H9 (cell line): ENCODE results near the gene MIPEP. TPM values are rescaled to one million over a fixed set of nuclear protein-coding genes. Genes with fewer than 3 reads are reported as not detected.

Experiments
- DNase-seq: peaks from one replicate; pipeline ENCODE4 v3.0.0-alpha.2; 2017
- H2AFZ ChIP-seq: one replicate; pipeline ENCODE4 v1.6.1; 2013; ENCODE audit warnings: mild to moderate bottlenecking, low read length, control low read depth, moderate library complexity
- H2AK5ac ChIP-seq: 2 replicates; pipeline ENCODE4 v1.6.1; 2013; ENCODE audit warnings: low read length, control low read depth, mixed read lengths; ENCODE audit not compliant: insufficient read length
- H2BK120ac ChIP-seq: one replicate; pipeline ENCODE4 v1.6.1; 2013; ENCODE audit warnings: low read depth, mild to moderate bottlenecking, low read length, control low read depth, inconsistent platforms; ENCODE audit not compliant: poor library complexity, severe bottlenecking
- H2BK12ac ChIP-seq: 2 replicates; pipeline ENCODE4 v1.6.1; 2013; ENCODE audit warnings: low read length, control low read depth, mixed read lengths, low read depth; ENCODE audit not compliant: insufficient read length
- H2BK15ac ChIP-seq: 2 replicates; pipeline ENCODE4 v1.6.1; 2013; ENCODE audit warnings: low read depth, low read length, control low read depth
- H2BK20ac ChIP-seq: one replicate; pipeline ENCODE4 v1.6.1; 2013; ENCODE audit warnings: low read depth, mild to moderate bottlenecking, low read length, control low read depth, inconsistent platforms; ENCODE audit not compliant: poor library complexity, severe bottlenecking
- H2BK5ac ChIP-seq: 2 replicates; pipeline ENCODE4 v1.6.1; 2013; ENCODE audit warnings: low read length, control low read depth, mixed read lengths; ENCODE audit not compliant: insufficient read length
- H3K14ac ChIP-seq: 2 replicates; pipeline ENCODE4 v1.6.1; 2013; ENCODE audit warnings: low read length, control low read depth; ENCODE audit not compliant: insufficient read depth
- H3K18ac ChIP-seq: 2 replicates; pipeline ENCODE4 v1.6.1; 2013; ENCODE audit warnings: low read depth, mild to moderate bottlenecking, mixed read lengths, low read length, control low read depth; ENCODE audit not compliant: insufficient read length
- H3K23ac ChIP-seq: 2 replicates; pipeline ENCODE4 v1.6.1; 2013; ENCODE audit warnings: low read length, control low read depth, mixed read lengths, low read depth; ENCODE audit not compliant: insufficient read length
- H3K23me2 ChIP-seq: 2 replicates; pipeline ENCODE4 v1.6.1; 2013; ENCODE audit warnings: low read depth, mild to moderate bottlenecking, mixed read lengths, low read length, control low read depth; ENCODE audit not compliant: insufficient read length, poor library complexity, severe bottlenecking
- H3K27ac ChIP-seq: 2 replicates; pipeline ENCODE4 v1.5.1; 2013; ENCODE audit warnings: low read length, control low read depth, mixed read lengths, low read depth; ENCODE audit not compliant: insufficient read length
- H3K27me3 ChIP-seq: 2 replicates; pipeline ENCODE4 v1.6.1; 2013; ENCODE audit warnings: low read length, control low read depth, inconsistent platforms; ENCODE audit not compliant: insufficient read depth
- H3K4ac ChIP-seq: 2 replicates; pipeline ENCODE4 v1.6.1; 2013; ENCODE audit warnings: low read depth, mild to moderate bottlenecking, control low read depth, inconsistent platforms, low read length, moderate library complexity
- H3K4me1 ChIP-seq: 2 replicates; pipeline ENCODE4 v1.6.1; 2013; ENCODE audit warnings: low read length, control low read depth, inconsistent platforms; ENCODE audit not compliant: insufficient read depth
- H3K4me2 ChIP-seq: 2 replicates; pipeline ENCODE4 v1.6.1; 2013; ENCODE audit warnings: low read length, control low read depth, mixed read lengths; ENCODE audit not compliant: insufficient read length, insufficient read depth
- H3K56ac ChIP-seq: 2 replicates; pipeline ENCODE4 v1.6.1; 2013; ENCODE audit warnings: low read depth, mild to moderate bottlenecking, mixed read lengths, low read length, control low read depth; ENCODE audit not compliant: insufficient read length
- H3K79me1 ChIP-seq: 2 replicates; pipeline ENCODE4 v1.6.1; 2013; ENCODE audit warnings: low read depth, mild to moderate bottlenecking, moderate library complexity, low read length, control low read depth, inconsistent platforms; ENCODE audit not compliant: insufficient read depth, poor library complexity, severe bottlenecking
- H3K79me2 ChIP-seq: 2 replicates; pipeline ENCODE4 v1.6.1; 2013; ENCODE audit warnings: low read length, control low read depth, inconsistent platforms; ENCODE audit not compliant: insufficient read depth
- H3K9ac ChIP-seq: 2 replicates; pipeline ENCODE4 v1.6.1; 2013; ENCODE audit warnings: low read length, control low read depth, mixed read lengths; ENCODE audit not compliant: insufficient read length; ENCODE audit errors: extremely low read depth
- H3K9me3 ChIP-seq: one replicate; pipeline ENCODE4 v1.6.1; 2013; ENCODE audit warnings: low read depth, low read length, inconsistent platforms; ENCODE audit not compliant: control insufficient read depth
- H3T11ph ChIP-seq: one replicate; pipeline ENCODE4 v1.6.1; 2013; ENCODE audit warnings: mild to moderate bottlenecking, low read length, control low read depth, inconsistent platforms
- H4K20me1 ChIP-seq: one replicate; pipeline ENCODE4 v1.6.1; 2013; ENCODE audit not compliant: control insufficient read depth, insufficient read length, insufficient read depth
- H4K5ac ChIP-seq: 2 replicates; pipeline ENCODE4 v1.6.1; 2013; ENCODE audit warnings: low read depth, mild to moderate bottlenecking, mixed read lengths, low read length, control low read depth; ENCODE audit not compliant: insufficient read length
- H4K8ac ChIP-seq: replicated peaks from 2 replicates; pipeline ENCODE4 v1.6.1; 2013; ENCODE audit warnings: low read length, control low read depth, mixed read lengths, low read depth; ENCODE audit not compliant: insufficient read length
- H4K91ac ChIP-seq: 2 replicates; pipeline ENCODE4 v1.6.1; 2013; ENCODE audit warnings: low read depth, mild to moderate bottlenecking, moderate library complexity, mixed read lengths, low read length, control low read depth; ENCODE audit not compliant: insufficient read length
- H3K27ac Mint-ChIP-seq, 3 experiments: 2 replicates in 2 of 3; 3 replicates in 1 of 3; pipeline ENCODE4 v1.8.0; 2020 to 2021; ENCODE audit warnings: mixed read lengths in 3 of 3, mild to moderate bottlenecking in 1 of 3, moderate library complexity in 1 of 3
- H3K27me3 Mint-ChIP-seq: 2 replicates; pipeline ENCODE4 v1.8.0; 2021; ENCODE audit warnings: low read depth, mild to moderate bottlenecking, moderate library complexity, mixed read lengths
- H3K36me3 Mint-ChIP-seq, 3 experiments: 2 replicates in 2 of 3; 3 replicates in 1 of 3; pipeline ENCODE4 v1.8.0; 2020 to 2021; ENCODE audit warnings: low read depth in 3 of 3, mixed read lengths in 3 of 3; ENCODE audit not compliant: insufficient read depth in 1 of 3
- H3K4me1 Mint-ChIP-seq, 2 experiments: 2 replicates each; pipeline ENCODE4 v1.8.0; 2020; ENCODE audit warnings: mixed read lengths in 2 of 2
- H3K4me3 Mint-ChIP-seq, 2 experiments: 2 replicates in 1 of 2; 3 replicates in 1 of 2; pipeline ENCODE4 v1.8.0; 2020 to 2021; ENCODE audit warnings: mild to moderate bottlenecking in 2 of 2, mixed read lengths in 2 of 2, moderate library complexity in 1 of 2
- H3K9me3 Mint-ChIP-seq, 2 experiments: 2 replicates in 1 of 2; 3 replicates in 1 of 2; pipeline ENCODE4 v1.8.0; 2020; ENCODE audit warnings: mild to moderate bottlenecking in 2 of 2, mixed read lengths in 2 of 2, moderate library complexity in 1 of 2
- WGBS: extraction: QIAGEN DNeasy Blood & Tissue Kit; methylation state at CpG from one replicate; pipeline ENCODE4 v1.1.7; 2013; ENCODE audit warnings: missing lambda C conversion rate, low lambda C conversion rate, mixed read lengths; ENCODE audit not compliant: insufficient read length; ENCODE audit errors: extremely low coverage; 5-methylcytosine and 5-hydroxymethylcytosine counted together
- total RNA-seq: library from RNA; stranded (reverse); gene quantifications from 2 replicates; pipeline ENCODE4 v1.2.1, GENCODE V29; 2021
- TF ChIP-seq, protein P1 (sequence below): fragments of 200-600 bp; sonication (generic); conservative IDR thresholded peaks from 3 replicates; pipeline ENCODE4 v1.8.0; 2021; ENCODE audit warnings: antibody characterized with exemption, mild to moderate bottlenecking

MIPEP gene
- total RNA-seq, 1 experiment from 2014 or later, result 18.5 TPM

GRCh38 chr13:23751195-23751594 is 138.0 kb downstream of the MIPEP start:
- WGBS, result no CpG with 5 or more reads among the region's 5 CpGs
- H3K56ac ChIP-seq, result no peak overlapping the region
- H3K14ac ChIP-seq, result no peak overlapping the region
- no peak overlapping the region for H3K4me3 Mint-ChIP-seq
- H3K18ac ChIP-seq, result no peak overlapping the region
- peaks cover 0 to 7% (median 3%) of the 10 kb centered on the region in 3 experiments; a peak in 5 of 7 replicates for H3K36me3 Mint-ChIP-seq
- no peak for DNase-seq
- no peak overlapping the region for H2BK15ac ChIP-seq
- H3K4ac ChIP-seq, result no peak overlapping the region
- no peak overlapping the region for H4K91ac ChIP-seq
- no peaks in the 10 kb centered on the region for H3K23me2 ChIP-seq
- no peak overlapping the region for H3T11ph ChIP-seq
- no peak overlapping the region for H2BK12ac ChIP-seq
- H3K4me1 Mint-ChIP-seq, result peaks cover 36 to 43% of the 10 kb centered on the region in 2 experiments
- H3K4me1 ChIP-seq, result peaks cover 10% of the 10 kb centered on the region; the same call in 1 of the 2 replicates
- no peak overlapping the region for H3K9ac ChIP-seq
- no peaks in the 10 kb centered on the region for H3K79me2 ChIP-seq
- no peak overlapping the region for H3K27ac Mint-ChIP-seq
- H2AK5ac ChIP-seq, result no peak overlapping the region
- H3K23ac ChIP-seq, result no peak overlapping the region
- no peaks in the 10 kb centered on the region for H3K9me3 ChIP-seq
- H3K27me3 ChIP-seq, result no peaks in the 10 kb centered on the region
- no peaks in the 10 kb centered on the region; the same call in 1 of the 2 replicates for H3K27me3 Mint-ChIP-seq
- H2BK5ac ChIP-seq, result no peak overlapping the region
- H3K79me1 ChIP-seq, result no peaks in the 10 kb centered on the region
- H4K20me1 ChIP-seq, result no peaks in the 10 kb centered on the region
- no peak overlapping the region for H2BK120ac ChIP-seq
- no peak overlapping the region for H4K5ac ChIP-seq
- H3K4me2 ChIP-seq, result no peak overlapping the region
- no peak overlapping the region for H3K27ac ChIP-seq
- H3K9me3 Mint-ChIP-seq, result no peaks in the 10 kb centered on the region
- no peak overlapping the region for H2AFZ ChIP-seq
- H4K8ac ChIP-seq, result no peak overlapping the region
- TF ChIP-seq, protein P1, sequence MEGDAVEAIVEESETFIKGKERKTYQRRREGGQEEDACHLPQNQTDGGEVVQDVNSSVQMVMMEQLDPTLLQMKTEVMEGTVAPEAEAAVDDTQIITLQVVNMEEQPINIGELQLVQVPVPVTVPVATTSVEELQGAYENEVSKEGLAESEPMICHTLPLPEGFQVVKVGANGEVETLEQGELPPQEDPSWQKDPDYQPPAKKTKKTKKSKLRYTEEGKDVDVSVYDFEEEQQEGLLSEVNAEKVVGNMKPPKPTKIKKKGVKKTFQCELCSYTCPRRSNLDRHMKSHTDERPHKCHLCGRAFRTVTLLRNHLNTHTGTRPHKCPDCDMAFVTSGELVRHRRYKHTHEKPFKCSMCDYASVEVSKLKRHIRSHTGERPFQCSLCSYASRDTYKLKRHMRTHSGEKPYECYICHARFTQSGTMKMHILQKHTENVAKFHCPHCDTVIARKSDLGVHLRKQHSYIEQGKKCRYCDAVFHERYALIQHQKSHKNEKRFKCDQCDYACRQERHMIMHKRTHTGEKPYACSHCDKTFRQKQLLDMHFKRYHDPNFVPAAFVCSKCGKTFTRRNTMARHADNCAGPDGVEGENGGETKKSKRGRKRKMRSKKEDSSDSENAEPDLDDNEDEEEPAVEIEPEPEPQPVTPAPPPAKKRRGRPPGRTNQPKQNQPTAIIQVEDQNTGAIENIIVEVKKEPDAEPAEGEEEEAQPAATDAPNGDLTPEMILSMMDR, result no peak
- H2BK20ac ChIP-seq, result no peak overlapping the region
